OCI-LY3 (cell line): ENCODE data around the gene ACOX3.

ENCODE experiments used
- H2AFZ ChIP-seq: fragments of 200-600, 300-600 bp; shearing (Covaris generic); 2 replicates; pipeline ENCODE4 v1.6.0; 2014; ENCODE audit warnings: antibody characterized with exemption, low read depth, low read length
- H3K27ac ChIP-seq: fragments of 200-600, 300-600 bp; sonication (generic); 2 replicates; pipeline ENCODE4 v1.5.1; 2014; ENCODE audit warnings: mild to moderate bottlenecking, low read length, moderate library complexity, mixed read lengths
- H3K27me3 ChIP-seq: fragments of 200-600, 300-600 bp; sonication (generic); 2 replicates; pipeline ENCODE4 v1.6.1; 2014; ENCODE audit warnings: low read depth, low read length, mixed read lengths
- H3K36me3 ChIP-seq: fragments of 200-600, 300-600 bp; sonication (generic); replicated peaks from 2 replicates; pipeline ENCODE3; 2014; ENCODE audit warnings: low read depth, low read length, mixed read lengths
- H3K4me1 ChIP-seq: fragments of 300-600, 200-600 bp; sonication (generic); 2 replicates; pipeline ENCODE4 v1.6.1; 2014; ENCODE audit warnings: low read length, mixed read lengths
- H3K4me2 ChIP-seq: fragments of 200-600, 300-600 bp; sonication (generic); 2 replicates; pipeline ENCODE4 v1.6.1; 2014; ENCODE audit warnings: low read length, mixed read lengths
- H3K4me3 ChIP-seq: fragments of 300-600, 200-600 bp; sonication (generic); 2 replicates; pipeline ENCODE4 v1.5.1; 2014; ENCODE audit warnings: antibody characterized with exemption, mild to moderate bottlenecking, low read length, moderate library complexity
- H3K79me2 ChIP-seq: fragments of 300-600, 200-600 bp; shearing (Covaris generic); 2 replicates; pipeline ENCODE4 v1.6.1; 2014; ENCODE audit warnings: mild to moderate bottlenecking, low read length, mixed read lengths
- H3K9ac ChIP-seq: fragments of 300-600, 200-600 bp; shearing (Covaris generic); 2 replicates; pipeline ENCODE4 v1.6.0; 2014; ENCODE audit warnings: mild to moderate bottlenecking, low read length, moderate library complexity
- H3K9me3 ChIP-seq: fragments of 200-600, 300-600 bp; shearing (Covaris generic); 2 replicates; pipeline ENCODE4 v1.6.1; 2014; ENCODE audit warnings: low read length, mixed read lengths; ENCODE audit not compliant: insufficient read depth
- H4K20me1 ChIP-seq: fragments of 200-600, 300-600 bp; sonication (generic); 2 replicates; pipeline ENCODE4 v1.6.1; 2016; ENCODE audit warnings: low read length, mixed read lengths; ENCODE audit not compliant: insufficient read depth
- EZH2phosphoT487 ChIP-seq: fragments of 200-600 bp; shearing (Covaris generic); IDR thresholded peaks from 2 replicates; pipeline ENCODE4 v1.6.1; 2018; ENCODE audit warnings: antibody characterized with exemption, mixed run types, low read depth
- TF ChIP-seq, protein P1 (sequence below): fragments of 200-600, 300-600 bp; sonication (generic); IDR thresholded peaks from 2 replicates; pipeline ENCODE4 v1.5.1; 2014; ENCODE audit warnings: antibody characterized with exemption, low read length, low read depth

Gene ACOX3

DNA sequence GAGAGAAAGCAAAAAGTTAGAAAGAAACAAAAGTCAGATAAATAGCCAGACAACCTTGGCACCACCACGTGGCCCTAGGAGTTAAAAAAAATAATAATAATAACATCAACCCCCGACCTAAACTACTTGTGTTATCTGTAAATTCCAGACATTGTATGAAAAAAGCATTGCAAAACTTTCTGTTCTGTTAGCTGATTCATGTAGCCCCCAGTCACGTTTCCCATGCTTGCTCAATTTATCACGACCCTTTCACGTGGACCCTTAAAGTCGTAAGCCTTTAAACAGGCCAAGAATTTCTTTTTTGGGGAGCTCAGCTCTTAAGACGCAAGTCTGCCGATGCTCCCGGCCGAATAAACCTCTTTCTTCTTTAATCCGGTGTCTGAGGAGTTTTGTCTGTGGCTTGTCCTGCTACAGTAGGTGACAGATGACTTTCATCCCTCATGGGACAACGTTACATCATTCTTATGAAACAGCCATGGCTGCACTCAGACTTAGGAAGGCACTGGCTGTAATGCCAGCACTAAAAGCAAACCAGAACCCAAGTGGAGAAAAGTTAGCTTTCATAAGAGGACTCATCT, 520 bp downstream of the ACOX3 start:
- peaks cover 52% of the 10 kb centered on the region for H3K4me1 ChIP-seq
- no peaks in the 10 kb centered on the region for H3K9me3 ChIP-seq
- H3K9ac ChIP-seq, result peak overlapping the region; percentile 95
- peak overlapping the region; percentile 84 for H3K4me3 ChIP-seq
- peaks cover 3% of the 10 kb centered on the region for H3K36me3 ChIP-seq
- H3K27ac ChIP-seq, result peak overlapping the region; percentile 85
- peak overlapping the region; percentile 44; the same call in 1 of the 2 replicates for H2AFZ ChIP-seq
- peak overlapping the region; percentile 97 for H3K4me2 ChIP-seq
- 0 out of 2 replicates have a peak, but pooled peaks cover 7% of the 10 kb centered on the region for H4K20me1 ChIP-seq
- TF ChIP-seq, protein P1, sequence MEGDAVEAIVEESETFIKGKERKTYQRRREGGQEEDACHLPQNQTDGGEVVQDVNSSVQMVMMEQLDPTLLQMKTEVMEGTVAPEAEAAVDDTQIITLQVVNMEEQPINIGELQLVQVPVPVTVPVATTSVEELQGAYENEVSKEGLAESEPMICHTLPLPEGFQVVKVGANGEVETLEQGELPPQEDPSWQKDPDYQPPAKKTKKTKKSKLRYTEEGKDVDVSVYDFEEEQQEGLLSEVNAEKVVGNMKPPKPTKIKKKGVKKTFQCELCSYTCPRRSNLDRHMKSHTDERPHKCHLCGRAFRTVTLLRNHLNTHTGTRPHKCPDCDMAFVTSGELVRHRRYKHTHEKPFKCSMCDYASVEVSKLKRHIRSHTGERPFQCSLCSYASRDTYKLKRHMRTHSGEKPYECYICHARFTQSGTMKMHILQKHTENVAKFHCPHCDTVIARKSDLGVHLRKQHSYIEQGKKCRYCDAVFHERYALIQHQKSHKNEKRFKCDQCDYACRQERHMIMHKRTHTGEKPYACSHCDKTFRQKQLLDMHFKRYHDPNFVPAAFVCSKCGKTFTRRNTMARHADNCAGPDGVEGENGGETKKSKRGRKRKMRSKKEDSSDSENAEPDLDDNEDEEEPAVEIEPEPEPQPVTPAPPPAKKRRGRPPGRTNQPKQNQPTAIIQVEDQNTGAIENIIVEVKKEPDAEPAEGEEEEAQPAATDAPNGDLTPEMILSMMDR, result no peak
- TF ChIP-seq EZH2phosphoT487, result no peak
- peaks cover 90% of the 10 kb centered on the region for H3K79me2 ChIP-seq
- no peaks in the 10 kb centered on the region for H3K27me3 ChIP-seq

GRCh38 chr4:8439168-8439567, 1.4 kb downstream of the ACOX3 start:
- Histone ChIP-seq H3K4me2 (peak overlapping the region; percentile 97), H3K4me1 (peaks cover 60% of the 10 kb centered on the region), H3K9ac (peak overlapping the region; percentile 95), H4K20me1 (0 out of 2 replicates have a peak, but pooled peaks cover 7% of the 10 kb centered on the region), H2AFZ (no peak overlapping the region), H3K36me3 (peaks cover 3% of the 10 kb centered on the region), H3K4me3 (peak overlapping the region; percentile 84), H3K9me3 (no peaks in the 10 kb centered on the region), H3K27ac (0 out of 2 replicates have a peak overlapping the region, but pooled peaks have one; percentile 85), H3K27me3 (no peaks in the 10 kb centered on the region), H3K79me2 (peaks cover 90% of the 10 kb centered on the region)
- no peak for TF ChIP-seq EZH2phosphoT487
- TF ChIP-seq, protein P1, result no peak

DNA sequence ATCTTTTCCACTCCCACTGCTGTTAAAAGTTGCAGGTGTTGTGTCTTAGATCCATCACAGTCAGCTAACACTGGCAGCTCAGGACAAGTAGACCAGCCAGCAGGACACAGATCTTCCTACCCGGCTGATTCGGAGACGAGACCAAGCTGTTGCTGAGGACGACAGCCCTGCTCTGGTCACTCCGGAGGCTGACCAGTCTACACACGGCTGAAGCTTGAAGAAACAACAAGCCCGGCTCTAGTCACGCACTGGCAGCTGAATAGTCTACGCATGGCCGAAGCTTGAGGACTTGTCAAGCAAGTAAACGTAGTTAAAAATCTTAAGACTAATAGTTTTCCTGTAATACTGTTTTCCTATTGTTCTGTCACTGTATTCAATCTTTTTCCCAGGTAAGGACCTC, 1.8 kb downstream of the ACOX3 start:
- no peak overlapping the region for H2AFZ ChIP-seq
- peak overlapping the region; percentile 97; the same call in 1 of the 2 replicates for H3K4me2 ChIP-seq
- 0 out of 2 replicates have a peak, but pooled peaks cover 3% of the 10 kb centered on the region for H4K20me1 ChIP-seq
- H3K27ac ChIP-seq, result no peak overlapping the region
- peaks cover 3% of the 10 kb centered on the region for H3K36me3 ChIP-seq
- H3K27me3 ChIP-seq, result no peaks in the 10 kb centered on the region
- no peaks in the 10 kb centered on the region for H3K9me3 ChIP-seq
- TF ChIP-seq, protein P1, result no peak
- H3K4me3 ChIP-seq, result 0 out of 2 replicates have a peak overlapping the region, but pooled peaks have one; percentile 84
- H3K4me1 ChIP-seq, result peaks cover 57% of the 10 kb centered on the region
- H3K9ac ChIP-seq, result no peak overlapping the region
- peaks cover 88% of the 10 kb centered on the region for H3K79me2 ChIP-seq

GRCh38 chr4:8437281-8437680, 3.2 kb downstream of the ACOX3 start:
- Histone ChIP-seq H4K20me1 (0 out of 2 replicates have a peak, but pooled peaks cover 3% of the 10 kb centered on the region), H3K9ac (no peak overlapping the region), H3K79me2 (peaks cover 80% of the 10 kb centered on the region), H2AFZ (no peak overlapping the region), H3K36me3 (peaks cover 8% of the 10 kb centered on the region), H3K27me3 (no peaks in the 10 kb centered on the region), H3K4me1 (peaks cover 43% of the 10 kb centered on the region), H3K9me3 (no peaks in the 10 kb centered on the region), H3K4me2 (no peak overlapping the region; the same call in 1 of the 2 replicates), H3K4me3 (no peak overlapping the region), H3K27ac (no peak overlapping the region)
- TF ChIP-seq EZH2phosphoT487, result no peak
